Mesendoderm (in vitro differentiated cells): ENCODE measurements around the gene SCFD1.

Experiments used
- DNase-seq: peaks from one replicate; pipeline ENCODE4 v3.0.0; 2013
- H2AK5ac ChIP-seq: 2 replicates; pipeline ENCODE4 v1.6.1; 2013; ENCODE audit warnings: low read length, inconsistent platforms
- H2BK120ac ChIP-seq: 2 replicates; pipeline ENCODE4 v1.6.1; 2013; ENCODE audit warnings: low read depth, mild to moderate bottlenecking, low read length, moderate library complexity, mixed read lengths
- H2BK15ac ChIP-seq: replicated peaks from 2 replicates; pipeline ENCODE4 v1.6.1; 2013; ENCODE audit warnings: low read depth, mild to moderate bottlenecking, moderate library complexity
- H2BK5ac ChIP-seq: 2 replicates; pipeline ENCODE4 v1.6.1; 2013; ENCODE audit warnings: low read length, inconsistent platforms
- H3K18ac ChIP-seq: 2 replicates; pipeline ENCODE4 v1.6.1; 2013; ENCODE audit warnings: mild to moderate bottlenecking, low read length, mixed read lengths
- H3K23ac ChIP-seq: one replicate; pipeline ENCODE4 v1.6.1; 2013; ENCODE audit warnings: low read length
- H3K27ac ChIP-seq: 2 replicates; pipeline ENCODE4 v1.5.1; 2013; ENCODE audit warnings: low read depth, mild to moderate bottlenecking, inconsistent platforms, low read length, moderate library complexity
- H3K27me3 ChIP-seq: 2 replicates; pipeline ENCODE4 v1.6.1; 2013; ENCODE audit warnings: low read length, control low read depth, mild to moderate bottlenecking, inconsistent platforms; ENCODE audit not compliant: insufficient read depth, poor library complexity
- H3K36me3 ChIP-seq: 2 replicates; pipeline ENCODE4 v1.6.1; 2013; ENCODE audit warnings: low read length, inconsistent platforms; ENCODE audit not compliant: control insufficient read depth, insufficient read depth
- H3K4ac ChIP-seq: one replicate; pipeline ENCODE4 v1.6.1; 2013; ENCODE audit warnings: low read depth, mild to moderate bottlenecking, low read length, moderate library complexity
- H3K4me1 ChIP-seq: 2 replicates; pipeline ENCODE4 v1.6.1; 2013; ENCODE audit warnings: low read depth, low read length, inconsistent platforms; ENCODE audit not compliant: control insufficient read depth
- H3K4me2 ChIP-seq: 2 replicates; pipeline ENCODE4 v1.6.1; 2013; ENCODE audit warnings: low read length
- H3K4me3 ChIP-seq: 2 replicates; pipeline ENCODE4 v1.5.1; 2013; ENCODE audit warnings: mild to moderate bottlenecking, low read length
- H3K56ac ChIP-seq: one replicate; pipeline ENCODE4 v1.6.1; 2013; ENCODE audit warnings: low read length
- H3K79me1 ChIP-seq: 2 replicates; pipeline ENCODE4 v1.6.1; 2013; ENCODE audit warnings: low read length, inconsistent platforms
- H3K79me2 ChIP-seq: 2 replicates; pipeline ENCODE4 v1.6.1; 2013; ENCODE audit warnings: mild to moderate bottlenecking, low read length; ENCODE audit not compliant: control insufficient read depth, insufficient read depth
- H3K9ac ChIP-seq: 2 replicates; pipeline ENCODE4 v1.6.1; 2013; ENCODE audit warnings: low read length, inconsistent platforms
- H4K5ac ChIP-seq: one replicate; pipeline ENCODE4 v1.6.1; 2013; ENCODE audit warnings: low read length
- H4K8ac ChIP-seq: one replicate; pipeline ENCODE4 v1.6.1; 2013; ENCODE audit warnings: low read depth, mild to moderate bottlenecking, control low read depth, low read length, moderate library complexity
- WGBS: extraction: QIAGEN DNeasy Blood & Tissue Kit; methylation state at CpG from one replicate; pipeline ENCODE4 v1.1.7; 2013; ENCODE audit warnings: low lambda C conversion rate, missing lambda C conversion rate; ENCODE audit not compliant: insufficient coverage; ENCODE audit errors: extremely low coverage; 5-methylcytosine and 5-hydroxymethylcytosine counted together

The SCFD1 gene

DNA sequence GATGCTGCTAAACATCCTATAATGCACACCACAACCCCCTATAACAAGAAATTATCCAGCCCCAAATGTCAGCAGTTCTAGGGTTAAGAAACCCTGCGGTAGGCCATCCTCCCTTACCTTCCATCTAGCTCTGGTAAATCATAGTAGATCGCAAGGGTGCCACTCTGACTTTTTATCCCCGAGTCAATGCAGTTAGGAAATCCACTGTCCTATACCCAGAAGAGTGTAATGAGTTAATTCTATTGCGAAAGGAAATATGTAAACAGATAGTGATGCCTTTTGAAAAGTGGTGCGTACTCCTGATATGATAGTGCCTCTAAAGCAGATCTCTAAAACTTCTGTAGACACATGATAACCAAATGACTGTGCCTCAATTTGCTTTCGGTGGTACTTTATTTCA, 29.8 kb downstream of the SCFD1 start:
- H2BK120ac ChIP-seq = no peak overlapping the region
- H3K36me3 ChIP-seq = no peaks in the 10 kb centered on the region
- H2AK5ac ChIP-seq = no peak overlapping the region
- DNase-seq = no peak
- no peaks in the 10 kb centered on the region for H3K79me2 ChIP-seq
- no peak overlapping the region for H4K8ac ChIP-seq
- no peak overlapping the region for H3K27ac ChIP-seq
- no peak overlapping the region for H4K5ac ChIP-seq
- no peak overlapping the region for H3K9ac ChIP-seq
- no peak overlapping the region for H2BK15ac ChIP-seq
- H3K4me1 ChIP-seq = no peaks in the 10 kb centered on the region
- peaks cover 2% of the 10 kb centered on the region for H3K79me1 ChIP-seq
- H3K27me3 ChIP-seq = no peaks in the 10 kb centered on the region
- no peak overlapping the region for H3K18ac ChIP-seq
- H3K4me2 ChIP-seq = no peak overlapping the region
- no CpG with 5 or more reads among the region's 6 CpGs for WGBS
- H3K56ac ChIP-seq = no peak overlapping the region
- H2BK5ac ChIP-seq = no peak overlapping the region
- no peak overlapping the region for H3K4ac ChIP-seq
- H3K23ac ChIP-seq = no peak overlapping the region
- no peak overlapping the region for H3K4me3 ChIP-seq

GRCh38 chr14:30655124-30655523, 33.0 kb downstream of the SCFD1 start:
- H3K9ac ChIP-seq = no peak overlapping the region
- no peak overlapping the region for H4K8ac ChIP-seq
- no peaks in the 10 kb centered on the region for H3K4me1 ChIP-seq
- H3K4me2 ChIP-seq = no peak overlapping the region
- H3K79me2 ChIP-seq = no peaks in the 10 kb centered on the region
- H2BK15ac ChIP-seq = no peak overlapping the region
- no peak overlapping the region for H2AK5ac ChIP-seq
- no peaks in the 10 kb centered on the region for H3K27me3 ChIP-seq
- peaks cover 2% of the 10 kb centered on the region for H3K79me1 ChIP-seq
- DNase-seq = no peak
- no peak overlapping the region for H3K4me3 ChIP-seq
- no peak overlapping the region for H3K18ac ChIP-seq
- H3K23ac ChIP-seq = no peak overlapping the region
- no peak overlapping the region for H3K4ac ChIP-seq
- no peak overlapping the region for H3K56ac ChIP-seq
- H3K36me3 ChIP-seq = no peaks in the 10 kb centered on the region
- H3K27ac ChIP-seq = no peak overlapping the region
- H2BK120ac ChIP-seq = no peak overlapping the region
- H2BK5ac ChIP-seq = no peak overlapping the region
- no peak overlapping the region for H4K5ac ChIP-seq

- no peak overlapping the region for H3K4ac ChIP-seq
- H4K5ac ChIP-seq = no peak overlapping the region
- no CpG with 5 or more reads among the region's 3 CpGs for WGBS
- no peak overlapping the region for H3K27ac ChIP-seq
- no peak overlapping the region for H3K9ac ChIP-seq
- H3K79me2 ChIP-seq = no peaks in the 10 kb centered on the region
- no peak overlapping the region for H4K8ac ChIP-seq
- H2BK15ac ChIP-seq = no peak overlapping the region
- no peak overlapping the region for H2AK5ac ChIP-seq
- H3K4me3 ChIP-seq = no peak overlapping the region
- no peak overlapping the region for H2BK120ac ChIP-seq
- no peaks in the 10 kb centered on the region for H3K4me1 ChIP-seq
- DNase-seq = no peak
- H3K56ac ChIP-seq = no peak overlapping the region
- H3K27me3 ChIP-seq = no peaks in the 10 kb centered on the region
- no peak overlapping the region for H3K4me2 ChIP-seq
- peaks cover 2% of the 10 kb centered on the region for H3K79me1 ChIP-seq
- H3K36me3 ChIP-seq = no peaks in the 10 kb centered on the region
- no peak overlapping the region for H2BK5ac ChIP-seq
- no peak overlapping the region for H3K23ac ChIP-seq
- no peak overlapping the region for H3K18ac ChIP-seq
Observed at GRCh38 chr14:30655658-30656057, 33.5 kb downstream of the SCFD1 start.

DNA sequence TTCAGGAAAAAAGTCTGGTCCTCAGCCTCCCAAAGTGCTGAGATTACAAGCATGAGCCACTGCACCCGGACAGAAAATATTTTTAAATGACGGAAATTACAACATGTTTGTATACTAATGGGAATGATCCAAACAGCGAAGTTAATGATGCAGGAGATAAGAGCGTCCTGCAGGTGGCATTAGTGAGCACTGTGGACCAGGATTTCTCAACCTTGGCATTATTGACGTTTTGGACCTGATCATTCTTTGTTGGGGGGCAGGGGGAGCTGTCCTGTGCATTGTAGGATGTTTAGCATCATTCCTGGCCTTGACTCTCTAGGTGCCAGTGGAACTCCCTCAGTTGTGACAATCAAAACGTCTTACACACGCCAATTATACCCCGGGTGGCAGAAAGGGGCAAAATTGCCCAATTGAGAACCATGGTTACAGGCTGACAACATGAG, 34.1 kb downstream of the SCFD1 start:
- no peaks in the 10 kb centered on the region for H3K79me2 ChIP-seq
- no peak overlapping the region for H2BK5ac ChIP-seq
- H3K27ac ChIP-seq = no peak overlapping the region
- no peaks in the 10 kb centered on the region for H3K4me1 ChIP-seq
- no peak overlapping the region for H3K4ac ChIP-seq
- no peaks in the 10 kb centered on the region for H3K27me3 ChIP-seq
- H2AK5ac ChIP-seq = no peak overlapping the region
- no peak overlapping the region for H3K4me3 ChIP-seq
- no peak overlapping the region for H3K23ac ChIP-seq
- H3K56ac ChIP-seq = no peak overlapping the region
- no peaks in the 10 kb centered on the region for H3K36me3 ChIP-seq
- no peak overlapping the region for H4K5ac ChIP-seq
- no peak overlapping the region for H3K9ac ChIP-seq
- H2BK15ac ChIP-seq = no peak overlapping the region
- H3K18ac ChIP-seq = no peak overlapping the region
- H2BK120ac ChIP-seq = no peak overlapping the region
- DNase-seq = peak; percentile 49
- H3K79me1 ChIP-seq = peaks cover 2% of the 10 kb centered on the region
- no peak overlapping the region for H4K8ac ChIP-seq
- no peak overlapping the region for H3K4me2 ChIP-seq
- no CpG with 5 or more reads among the region's 8 CpGs for WGBS

DNA sequence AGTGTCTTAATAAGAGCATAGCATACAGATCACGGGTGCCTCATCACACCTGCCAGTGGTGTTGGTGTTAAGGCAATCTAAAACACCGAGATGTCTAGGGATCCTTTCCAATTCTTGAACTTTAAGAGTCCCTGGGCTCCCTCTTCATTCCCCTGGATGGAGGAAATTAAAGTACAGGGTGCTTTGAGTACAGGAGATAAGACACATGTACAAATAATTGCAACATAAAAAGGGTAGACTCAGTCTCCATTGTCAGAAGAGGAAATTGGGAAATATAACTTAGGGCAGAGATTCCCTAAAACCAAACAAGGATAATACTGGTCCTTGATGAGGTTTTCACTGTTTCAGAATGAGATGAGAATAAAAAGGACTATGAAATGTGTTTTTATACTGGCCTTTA, 34.9 kb downstream of the SCFD1 start:
- Histone ChIP-seq H2BK15ac (no peak overlapping the region), H3K36me3 (no peaks in the 10 kb centered on the region), H3K23ac (no peak overlapping the region), H4K5ac (no peak overlapping the region), H3K4me3 (no peak overlapping the region), H2BK5ac (no peak overlapping the region), H3K79me1 (peaks cover 2% of the 10 kb centered on the region), H4K8ac (no peak overlapping the region), H3K4me1 (no peaks in the 10 kb centered on the region), H3K27ac (no peak overlapping the region), H3K9ac (no peak overlapping the region), H3K4me2 (no peak overlapping the region), H3K18ac (no peak overlapping the region), H3K27me3 (no peaks in the 10 kb centered on the region), H3K4ac (no peak overlapping the region), H2BK120ac (no peak overlapping the region), H3K79me2 (no peaks in the 10 kb centered on the region), H2AK5ac (no peak overlapping the region), H3K56ac (no peak overlapping the region)
- no peak for DNase-seq
- no CpG with 5 or more reads among the region's 2 CpGs for WGBS

GRCh38 chr14:30657606-30658163, 35.6 kb downstream of the SCFD1 start:
- no peak overlapping the region for H2AK5ac ChIP-seq
- H3K4me2 ChIP-seq = no peak overlapping the region
- H2BK5ac ChIP-seq = no peak overlapping the region
- peaks cover 2% of the 10 kb centered on the region for H3K79me1 ChIP-seq
- H3K9ac ChIP-seq = no peak overlapping the region
- no peak overlapping the region for H2BK120ac ChIP-seq
- no peak overlapping the region for H4K5ac ChIP-seq
- peak; percentile 11 for DNase-seq
- no peaks in the 10 kb centered on the region for H3K79me2 ChIP-seq
- H3K18ac ChIP-seq = no peak overlapping the region
- H3K4ac ChIP-seq = no peak overlapping the region
- no peaks in the 10 kb centered on the region for H3K27me3 ChIP-seq
- WGBS = no CpG with 5 or more reads among the region's 2 CpGs
- H3K23ac ChIP-seq = no peak overlapping the region
- H3K36me3 ChIP-seq = no peaks in the 10 kb centered on the region
- H4K8ac ChIP-seq = no peak overlapping the region
- H3K27ac ChIP-seq = no peak overlapping the region
- H3K56ac ChIP-seq = no peak overlapping the region
- no peak overlapping the region for H2BK15ac ChIP-seq
- no peak overlapping the region for H3K4me3 ChIP-seq
- no peaks in the 10 kb centered on the region for H3K4me1 ChIP-seq
